Neural cell (in vitro differentiated cells): ENCODE measurements around the gene ARF1. TPM values are rescaled to one million over a fixed set of nuclear protein-coding genes. Genes with fewer than 3 reads are reported as not detected.

Source experiments
- H2AFZ ChIP-seq: fragments of 200-600, 300-800 bp; sonication (generic), shearing (Covaris generic); 2 replicates; pipeline ENCODE4 v1.6.0; 2014; ENCODE audit warnings: low read depth, mild to moderate bottlenecking, antibody characterized with exemption, low read length, moderate library complexity
- H3F3A ChIP-seq: fragments of 200-600 bp; shearing (Covaris generic); 2 replicates; pipeline ENCODE4 v1.6.1; 2016; ENCODE audit warnings: mild to moderate bottlenecking, moderate library complexity, mixed read lengths, antibody characterized with exemption, low read length; ENCODE audit not compliant: insufficient read depth, poor library complexity, severe bottlenecking
- H3K27ac ChIP-seq: fragments of 200-600, 300-800 bp; sonication (generic), shearing (Covaris generic); 2 replicates; pipeline ENCODE4 v1.5.1; 2014; ENCODE audit warnings: mild to moderate bottlenecking, low read length, moderate library complexity
- H3K27me3 ChIP-seq: fragments of 300-800, 200-600 bp; sonication (generic), shearing (Covaris generic); 2 replicates; pipeline ENCODE4 v1.6.0; 2014; ENCODE audit warnings: mild to moderate bottlenecking, low read depth, low read length, moderate library complexity; ENCODE audit not compliant: insufficient read depth
- H3K36me3 ChIP-seq: fragments of 300-800, 200-600 bp; sonication (generic), shearing (Covaris generic); 2 replicates; pipeline ENCODE4 v1.5.1; 2014; ENCODE audit warnings: mild to moderate bottlenecking, antibody characterized with exemption, low read length, moderate library complexity; ENCODE audit not compliant: insufficient read depth
- H3K4me2 ChIP-seq: fragments of 300-800, 200-600 bp; sonication (generic), shearing (Covaris generic); 2 replicates; pipeline ENCODE4 v1.6.0; 2014; ENCODE audit warnings: mild to moderate bottlenecking, low read length
- H3K4me3 ChIP-seq: fragments of 300-800, 200-600 bp; sonication (generic), shearing (Covaris generic); 2 replicates; pipeline ENCODE4 v1.5.1; 2014; ENCODE audit warnings: mild to moderate bottlenecking, low read length, moderate library complexity
- H3K79me2 ChIP-seq: fragments of 200-600 bp; shearing (Covaris generic); replicated peaks from 2 replicates; pipeline ENCODE4 v1.6.0; 2014; ENCODE audit warnings: mild to moderate bottlenecking, low read length, moderate library complexity; ENCODE audit not compliant: insufficient read depth
- H3K9ac ChIP-seq: fragments of 300-800, 200-600 bp; sonication (generic), shearing (Covaris generic); 2 replicates; pipeline ENCODE4 v1.6.1; 2016; ENCODE audit warnings: mild to moderate bottlenecking, low read length, mixed read lengths
- H3K9me2 ChIP-seq: fragments of 200-600 bp; shearing (Covaris generic); 2 replicates; pipeline ENCODE4 v1.6.1; 2016; ENCODE audit warnings: mild to moderate bottlenecking, low read length, mixed read lengths; ENCODE audit not compliant: insufficient read depth
- H3K9me3 ChIP-seq: fragments of 200-600, 300-800 bp; sonication (generic), shearing (Covaris generic); 2 replicates; pipeline ENCODE4 v1.6.1; 2016; ENCODE audit warnings: mild to moderate bottlenecking, mixed run types, low read length, moderate library complexity, mixed read lengths
- H4K20me1 ChIP-seq: fragments of 200-600 bp; shearing (Covaris generic); 2 replicates; pipeline ENCODE4 v1.6.1; 2016; ENCODE audit warnings: mild to moderate bottlenecking, mixed run types; ENCODE audit not compliant: insufficient read depth
- EP300 ChIP-seq: fragments of 450-650 bp; conservative IDR thresholded peaks from 2 replicates; pipeline ENCODE4 v1.6.1; 2014; ENCODE audit warnings: antibody characterized with exemption, mild to moderate bottlenecking, moderate library complexity; ENCODE audit not compliant: poor library complexity, severe bottlenecking
- EZH2 ChIP-seq: fragments of 200-600, 300-800 bp; shearing (Covaris generic), sonication (generic); IDR thresholded peaks from 2 replicates; pipeline ENCODE4 v1.6.1; 2014; ENCODE audit warnings: antibody characterized with exemption, low read length, borderline replicate concordance, mild to moderate bottlenecking; ENCODE audit not compliant: insufficient read depth, poor library complexity, severe bottlenecking
- MXI1 ChIP-seq: fragments of 450-650 bp; conservative IDR thresholded peaks from 2 replicates; pipeline ENCODE4 v1.6.1; 2014; ENCODE audit warnings: antibody characterized with exemption, mild to moderate bottlenecking; ENCODE audit not compliant: poor library complexity, severe bottlenecking
- POLR2AphosphoS5 ChIP-seq: IDR thresholded peaks from 2 replicates; pipeline ENCODE4 v1.6.1; 2012
- RAD21 ChIP-seq: fragments of 450-650 bp; conservative IDR thresholded peaks from 2 replicates; pipeline ENCODE4 v1.6.1; 2014; ENCODE audit warnings: antibody characterized with exemption, mild to moderate bottlenecking, moderate library complexity
- SMC3 ChIP-seq: fragments of 450-650 bp; conservative IDR thresholded peaks from 2 replicates; pipeline ENCODE4 v1.6.1; 2014; ENCODE audit warnings: antibody characterized with exemption, mild to moderate bottlenecking, moderate library complexity; ENCODE audit not compliant: poor library complexity
- TAF1 ChIP-seq: IDR thresholded peaks from 2 replicates; pipeline ENCODE4 v1.6.1; 2012; ENCODE audit warnings: low read depth
- polyA plus RNA-seq: library from polyadenylated mRNA; depleted of rRNA; stranded (reverse); fragments of >200 nt; gene quantifications from 2 replicates; pipeline ENCODE4 v1.2.3, GENCODE V29; 2014
- TF ChIP-seq, protein P1 (sequence below): fragments of 450-650 bp; IDR thresholded peaks from 2 replicates; pipeline ENCODE4 v1.5.1; 2014; ENCODE audit warnings: antibody characterized with exemption, mild to moderate bottlenecking, moderate library complexity; ENCODE audit not compliant: poor library complexity, severe bottlenecking
- TF ChIP-seq, protein P2 (sequence below): IDR thresholded peaks from 2 replicates; pipeline ENCODE4 v1.6.1; 2012; ENCODE audit warnings: borderline replicate concordance

The ARF1 gene
- polyA plus RNA-seq, 1 donor from 2014 or later, result 168 TPM

DNA sequence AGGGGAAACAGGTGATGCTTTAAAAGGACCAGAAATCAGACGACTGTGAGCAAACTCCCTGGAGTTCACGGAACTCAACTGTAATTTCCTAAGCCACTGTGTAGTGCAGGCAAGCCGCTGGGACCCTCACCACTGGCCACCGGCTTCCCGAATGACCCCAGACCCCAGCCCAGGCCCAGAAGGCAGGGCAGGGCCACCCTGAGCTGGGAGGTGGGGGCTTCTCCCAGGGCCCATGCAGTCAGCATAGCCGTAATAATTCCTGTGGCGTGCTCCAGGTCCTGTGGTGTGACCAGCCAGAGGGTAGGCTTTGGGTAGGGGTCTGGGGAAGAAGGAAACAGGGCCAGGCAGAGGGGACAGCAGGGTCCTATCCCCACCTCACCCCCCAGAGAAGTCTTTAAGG, 3.5 kb upstream of the ARF1 start:
- no peak overlapping the region for H3K4me2 ChIP-seq
- no peaks in the 10 kb centered on the region for H4K20me1 ChIP-seq
- no peaks in the 10 kb centered on the region for H3K27me3 ChIP-seq
- no peak overlapping the region for H3K4me3 ChIP-seq
- H3K36me3 ChIP-seq, result no peaks in the 10 kb centered on the region
- H3K9ac ChIP-seq, result no peak overlapping the region
- no peaks in the 10 kb centered on the region for H3F3A ChIP-seq
- H3K9me2 ChIP-seq, result no peaks in the 10 kb centered on the region
- no peaks in the 10 kb centered on the region for H3K9me3 ChIP-seq
- H3K27ac ChIP-seq, result no peak overlapping the region
- peaks cover 12% of the 10 kb centered on the region for H3K79me2 ChIP-seq
- H2AFZ ChIP-seq, result no peak overlapping the region
- TF ChIP-seq SMC3, result no peak

DNA sequence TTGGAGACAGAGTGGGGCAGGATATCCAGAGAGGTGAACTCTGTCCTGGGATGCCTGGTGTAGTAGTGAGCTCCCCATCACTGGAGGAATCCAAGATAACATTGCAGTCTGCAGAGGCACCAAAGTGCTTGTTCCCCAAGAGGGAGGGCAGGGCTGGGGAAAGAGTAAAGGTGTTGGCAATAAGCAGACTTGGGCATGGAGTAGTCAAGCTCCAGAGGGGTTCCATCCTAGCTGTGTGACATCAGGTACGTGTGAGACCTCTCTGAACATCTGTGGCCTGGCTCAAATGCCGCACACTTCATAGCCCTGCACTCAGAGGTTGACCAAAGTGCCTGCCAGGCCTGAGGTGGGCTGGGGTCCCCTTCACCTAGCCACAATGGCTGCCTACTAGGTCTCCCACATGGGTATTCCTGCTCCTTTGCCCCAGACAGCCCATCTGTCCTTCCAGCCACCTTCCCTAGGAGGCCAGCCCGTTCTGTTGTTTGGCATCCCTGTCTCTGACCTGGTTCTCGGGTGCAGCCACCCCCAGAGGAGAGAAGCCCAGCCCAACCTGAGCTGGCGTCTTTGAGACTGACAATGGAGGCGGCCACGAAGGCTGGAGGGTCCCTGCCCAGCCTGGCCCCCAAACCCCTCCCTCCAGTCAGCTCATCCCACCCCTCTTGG, 2.8 kb upstream of the ARF1 start:
- Histone ChIP-seq H3K27me3 (no peaks in the 10 kb centered on the region), H3K9me3 (no peaks in the 10 kb centered on the region), H3K9me2 (no peaks in the 10 kb centered on the region), H3K36me3 (no peaks in the 10 kb centered on the region), H3K27ac (no peak overlapping the region), H3K9ac (no peak overlapping the region), H3K4me2 (no peak overlapping the region), H3F3A (no peaks in the 10 kb centered on the region), H3K4me3 (no peak overlapping the region), H2AFZ (no peak overlapping the region), H4K20me1 (peaks cover 4% of the 10 kb centered on the region), H3K79me2 (peaks cover 19% of the 10 kb centered on the region)
- TF ChIP-seq POLR2AphosphoS5 (no peak), TAF1 (no peak), EP300 (no peak), RAD21 (no peak), EZH2 (no peak), SMC3 (no peak), MXI1 (no peak)
- TF ChIP-seq, protein P1, sequence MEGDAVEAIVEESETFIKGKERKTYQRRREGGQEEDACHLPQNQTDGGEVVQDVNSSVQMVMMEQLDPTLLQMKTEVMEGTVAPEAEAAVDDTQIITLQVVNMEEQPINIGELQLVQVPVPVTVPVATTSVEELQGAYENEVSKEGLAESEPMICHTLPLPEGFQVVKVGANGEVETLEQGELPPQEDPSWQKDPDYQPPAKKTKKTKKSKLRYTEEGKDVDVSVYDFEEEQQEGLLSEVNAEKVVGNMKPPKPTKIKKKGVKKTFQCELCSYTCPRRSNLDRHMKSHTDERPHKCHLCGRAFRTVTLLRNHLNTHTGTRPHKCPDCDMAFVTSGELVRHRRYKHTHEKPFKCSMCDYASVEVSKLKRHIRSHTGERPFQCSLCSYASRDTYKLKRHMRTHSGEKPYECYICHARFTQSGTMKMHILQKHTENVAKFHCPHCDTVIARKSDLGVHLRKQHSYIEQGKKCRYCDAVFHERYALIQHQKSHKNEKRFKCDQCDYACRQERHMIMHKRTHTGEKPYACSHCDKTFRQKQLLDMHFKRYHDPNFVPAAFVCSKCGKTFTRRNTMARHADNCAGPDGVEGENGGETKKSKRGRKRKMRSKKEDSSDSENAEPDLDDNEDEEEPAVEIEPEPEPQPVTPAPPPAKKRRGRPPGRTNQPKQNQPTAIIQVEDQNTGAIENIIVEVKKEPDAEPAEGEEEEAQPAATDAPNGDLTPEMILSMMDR, result no peak
- TF ChIP-seq, protein P2, sequence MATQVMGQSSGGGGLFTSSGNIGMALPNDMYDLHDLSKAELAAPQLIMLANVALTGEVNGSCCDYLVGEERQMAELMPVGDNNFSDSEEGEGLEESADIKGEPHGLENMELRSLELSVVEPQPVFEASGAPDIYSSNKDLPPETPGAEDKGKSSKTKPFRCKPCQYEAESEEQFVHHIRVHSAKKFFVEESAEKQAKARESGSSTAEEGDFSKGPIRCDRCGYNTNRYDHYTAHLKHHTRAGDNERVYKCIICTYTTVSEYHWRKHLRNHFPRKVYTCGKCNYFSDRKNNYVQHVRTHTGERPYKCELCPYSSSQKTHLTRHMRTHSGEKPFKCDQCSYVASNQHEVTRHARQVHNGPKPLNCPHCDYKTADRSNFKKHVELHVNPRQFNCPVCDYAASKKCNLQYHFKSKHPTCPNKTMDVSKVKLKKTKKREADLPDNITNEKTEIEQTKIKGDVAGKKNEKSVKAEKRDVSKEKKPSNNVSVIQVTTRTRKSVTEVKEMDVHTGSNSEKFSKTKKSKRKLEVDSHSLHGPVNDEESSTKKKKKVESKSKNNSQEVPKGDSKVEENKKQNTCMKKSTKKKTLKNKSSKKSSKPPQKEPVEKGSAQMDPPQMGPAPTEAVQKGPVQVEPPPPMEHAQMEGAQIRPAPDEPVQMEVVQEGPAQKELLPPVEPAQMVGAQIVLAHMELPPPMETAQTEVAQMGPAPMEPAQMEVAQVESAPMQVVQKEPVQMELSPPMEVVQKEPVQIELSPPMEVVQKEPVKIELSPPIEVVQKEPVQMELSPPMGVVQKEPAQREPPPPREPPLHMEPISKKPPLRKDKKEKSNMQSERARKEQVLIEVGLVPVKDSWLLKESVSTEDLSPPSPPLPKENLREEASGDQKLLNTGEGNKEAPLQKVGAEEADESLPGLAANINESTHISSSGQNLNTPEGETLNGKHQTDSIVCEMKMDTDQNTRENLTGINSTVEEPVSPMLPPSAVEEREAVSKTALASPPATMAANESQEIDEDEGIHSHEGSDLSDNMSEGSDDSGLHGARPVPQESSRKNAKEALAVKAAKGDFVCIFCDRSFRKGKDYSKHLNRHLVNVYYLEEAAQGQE, result no peak

DNA sequence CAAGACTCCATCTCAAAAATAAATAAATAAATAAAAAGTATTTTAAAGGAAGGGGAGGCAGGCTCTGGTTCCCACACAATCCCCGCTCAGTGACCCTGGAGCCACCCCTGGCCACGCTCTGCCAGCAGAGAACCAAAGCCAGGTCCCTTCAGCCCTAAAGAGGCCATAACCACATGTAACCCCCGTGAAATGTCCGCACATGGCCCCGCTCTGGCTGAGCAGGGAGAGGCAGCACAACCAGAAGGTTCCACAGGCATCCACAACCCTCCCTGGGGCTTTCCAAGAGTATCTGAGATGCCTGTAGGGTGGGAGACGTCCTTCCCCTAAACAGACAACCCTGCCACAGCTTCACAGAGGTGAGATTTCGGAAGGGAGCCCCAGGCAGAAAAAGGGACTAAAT, 1.4 kb upstream of the ARF1 start:
- Histone ChIP-seq H3F3A (no peaks in the 10 kb centered on the region), H3K4me3 (peak overlapping the region; percentile 99), H3K36me3 (no peaks in the 10 kb centered on the region), H3K4me2 (no peak overlapping the region), H3K9me2 (no peaks in the 10 kb centered on the region), H3K79me2 (peaks cover 33% of the 10 kb centered on the region), H3K9me3 (no peaks in the 10 kb centered on the region), H3K9ac (peak overlapping the region; percentile 74), H3K27ac (no peak overlapping the region), H2AFZ (no peak overlapping the region), H4K20me1 (peaks cover 11% of the 10 kb centered on the region), H3K27me3 (no peaks in the 10 kb centered on the region)
- TF ChIP-seq TAF1, result no peak
- TF ChIP-seq EP300, result no peak
- TF ChIP-seq SMC3, result no peak
- TF ChIP-seq POLR2AphosphoS5, result no peak
- no peak for TF ChIP-seq RAD21
- TF ChIP-seq, protein P2, result no peak
- TF ChIP-seq MXI1, result no peak
- TF ChIP-seq EZH2, result no peak
- TF ChIP-seq, protein P1, result no peak
